GM21737 (cell line): ENCODE measurements around the gene C10orf71.

Experiments
- ATAC-seq: cut with Tn5 transposase; IDR thresholded peaks from one replicate; pipeline ENCODE4 v1.9.1; 2021; ENCODE audit warnings: mild to moderate bottlenecking, moderate library complexity; ENCODE audit not compliant: unreplicated experiment

Gene C10orf71

GRCh38 chr10:49356181-49356580 is 57.2 kb downstream of the C10orf71 start:
- no peak for ATAC-seq

- ATAC-seq: no peak
These were observed 58.0 kb downstream of the C10orf71 start for GRCh38 chr10:49356944-49357343.

- no peak for ATAC-seq
These were observed 58.9 kb downstream of the C10orf71 start for GRCh38 chr10:49357910-49358309.

GRCh38 chr10:49359349-49360270 is 60.6 kb downstream of the C10orf71 start:
- no peak for ATAC-seq

GRCh38 chr10:49360271-49361177 is 61.6 kb downstream of the C10orf71 start:
- ATAC-seq: no peak

- ATAC-seq: no peak
These were observed 62.2 kb downstream of the C10orf71 start for GRCh38 chr10:49361178-49361554.

GRCh38 chr10:49361735-49362568 is 63.0 kb downstream of the C10orf71 start:
- no peak for ATAC-seq

- ATAC-seq: peak; percentile 72
These were observed 63.8 kb downstream of the C10orf71 start for GRCh38 chr10:49362596-49363260.

- no peak for ATAC-seq
These were observed 64.5 kb downstream of the C10orf71 start for GRCh38 chr10:49363309-49364031.

GRCh38 chr10:49364051-49364450 is 65.1 kb downstream of the C10orf71 start:
- no peak for ATAC-seq

GRCh38 chr10:49364747-49365146 is 65.8 kb downstream of the C10orf71 start:
- ATAC-seq: no peak

- no peak for ATAC-seq
These were observed 66.3 kb downstream of the C10orf71 start for GRCh38 chr10:49365275-49365674.

- ATAC-seq: no peak
These were observed 66.9 kb downstream of the C10orf71 start for GRCh38 chr10:49365675-49366415.

- no peak for ATAC-seq
These were observed 67.5 kb downstream of the C10orf71 start for GRCh38 chr10:49366460-49366859.

GRCh38 chr10:49367600-49367999 is 68.6 kb downstream of the C10orf71 start:
- ATAC-seq: no peak

- no peak for ATAC-seq
These were observed 69.3 kb downstream of the C10orf71 start for GRCh38 chr10:49368256-49368655.

GRCh38 chr10:49369216-49370162 is 70.5 kb downstream of the C10orf71 start:
- ATAC-seq: no peak
